PFSK-1 (cell line): Measurements from ENCODE around the gene DYNC2H1.

ENCODE experiments used
- FOXP2 ChIP-seq: optimal IDR thresholded peaks from 2 replicates; pipeline ENCODE3; 2011; ENCODE audit warnings: borderline replicate concordance, control low read depth, inconsistent platforms; ENCODE audit not compliant: insufficient read depth; ENCODE audit errors: extremely low read length, extremely low read depth
- POLR2AphosphoS5 ChIP-seq: IDR thresholded peaks from 2 replicates; pipeline ENCODE4 v1.6.1; 2012; ENCODE audit warnings: low read depth, mild to moderate bottlenecking, control low read depth, low read length, moderate library complexity
- SIN3A ChIP-seq: IDR thresholded peaks from 2 replicates; pipeline ENCODE4 v1.6.1; 2012; ENCODE audit warnings: mild to moderate bottlenecking, low read length, moderate library complexity, borderline replicate concordance; ENCODE audit not compliant: insufficient read depth
- TAF1 ChIP-seq: IDR thresholded peaks from 2 replicates; pipeline ENCODE4 v1.6.1; 2012; ENCODE audit warnings: low read length, control low read depth, borderline replicate concordance; ENCODE audit not compliant: insufficient read depth
- TF ChIP-seq, protein P1 (sequence below), 2 experiments: IDR thresholded peaks; 2 replicates each; pipeline versions ENCODE4 v1.6.1 to v1.8.0; 2011 to 2012; ENCODE audit warnings: low read depth in 2 of 2, low read length in 2 of 2, control low read depth in 1 of 2, inconsistent platforms in 1 of 2, mild to moderate bottlenecking in 1 of 2, moderate library complexity in 1 of 2; ENCODE audit not compliant: insufficient read depth in 1 of 2

The DYNC2H1 gene

DNA sequence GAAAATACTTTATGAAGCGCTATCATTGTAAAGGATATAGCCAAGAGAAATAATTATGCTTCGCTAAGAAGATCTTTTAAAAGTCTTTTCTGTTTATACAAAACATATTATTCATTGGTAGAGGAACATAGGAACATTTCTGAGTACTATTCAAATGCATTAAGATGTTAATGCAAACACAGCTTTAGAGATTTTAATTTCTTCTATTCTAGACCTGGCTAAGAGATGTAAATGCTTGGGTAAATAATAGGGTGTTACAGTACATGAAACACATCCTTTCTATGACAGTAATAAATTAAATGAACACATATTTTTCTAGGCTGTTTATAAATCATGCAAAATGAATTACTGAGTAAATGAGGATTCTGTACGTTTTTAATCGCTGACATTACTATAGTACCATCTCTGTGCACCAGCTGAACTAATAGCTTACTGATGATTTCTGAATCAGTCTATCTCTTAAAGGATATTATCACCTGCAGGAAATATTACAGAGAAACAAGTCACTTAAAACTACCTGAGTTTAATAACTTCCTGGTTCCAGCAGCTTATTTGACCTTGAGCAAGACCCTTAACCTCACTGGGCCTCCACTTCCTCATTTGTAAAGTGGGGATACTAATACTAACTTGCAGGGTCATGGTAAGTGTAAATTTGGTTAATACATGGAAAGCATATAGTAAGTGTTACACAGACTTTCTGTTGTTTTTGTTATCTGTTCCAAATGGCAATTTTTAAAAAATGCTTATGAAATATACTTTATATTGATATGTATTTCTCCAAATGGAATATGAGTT, 344.9 kb downstream of the DYNC2H1 start:
- TF ChIP-seq TAF1 (no peak), FOXP2 (no peak), SIN3A (no peak), POLR2AphosphoS5 (no peak)
- TF ChIP-seq, protein P1, sequence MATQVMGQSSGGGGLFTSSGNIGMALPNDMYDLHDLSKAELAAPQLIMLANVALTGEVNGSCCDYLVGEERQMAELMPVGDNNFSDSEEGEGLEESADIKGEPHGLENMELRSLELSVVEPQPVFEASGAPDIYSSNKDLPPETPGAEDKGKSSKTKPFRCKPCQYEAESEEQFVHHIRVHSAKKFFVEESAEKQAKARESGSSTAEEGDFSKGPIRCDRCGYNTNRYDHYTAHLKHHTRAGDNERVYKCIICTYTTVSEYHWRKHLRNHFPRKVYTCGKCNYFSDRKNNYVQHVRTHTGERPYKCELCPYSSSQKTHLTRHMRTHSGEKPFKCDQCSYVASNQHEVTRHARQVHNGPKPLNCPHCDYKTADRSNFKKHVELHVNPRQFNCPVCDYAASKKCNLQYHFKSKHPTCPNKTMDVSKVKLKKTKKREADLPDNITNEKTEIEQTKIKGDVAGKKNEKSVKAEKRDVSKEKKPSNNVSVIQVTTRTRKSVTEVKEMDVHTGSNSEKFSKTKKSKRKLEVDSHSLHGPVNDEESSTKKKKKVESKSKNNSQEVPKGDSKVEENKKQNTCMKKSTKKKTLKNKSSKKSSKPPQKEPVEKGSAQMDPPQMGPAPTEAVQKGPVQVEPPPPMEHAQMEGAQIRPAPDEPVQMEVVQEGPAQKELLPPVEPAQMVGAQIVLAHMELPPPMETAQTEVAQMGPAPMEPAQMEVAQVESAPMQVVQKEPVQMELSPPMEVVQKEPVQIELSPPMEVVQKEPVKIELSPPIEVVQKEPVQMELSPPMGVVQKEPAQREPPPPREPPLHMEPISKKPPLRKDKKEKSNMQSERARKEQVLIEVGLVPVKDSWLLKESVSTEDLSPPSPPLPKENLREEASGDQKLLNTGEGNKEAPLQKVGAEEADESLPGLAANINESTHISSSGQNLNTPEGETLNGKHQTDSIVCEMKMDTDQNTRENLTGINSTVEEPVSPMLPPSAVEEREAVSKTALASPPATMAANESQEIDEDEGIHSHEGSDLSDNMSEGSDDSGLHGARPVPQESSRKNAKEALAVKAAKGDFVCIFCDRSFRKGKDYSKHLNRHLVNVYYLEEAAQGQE (IDR thresholded peaks at IDR 0.05; ENCODE audit: insufficient read depth in 1 of 2, low read depth in 2 of 2, low read length in 2 of 2) = no peak

DNA sequence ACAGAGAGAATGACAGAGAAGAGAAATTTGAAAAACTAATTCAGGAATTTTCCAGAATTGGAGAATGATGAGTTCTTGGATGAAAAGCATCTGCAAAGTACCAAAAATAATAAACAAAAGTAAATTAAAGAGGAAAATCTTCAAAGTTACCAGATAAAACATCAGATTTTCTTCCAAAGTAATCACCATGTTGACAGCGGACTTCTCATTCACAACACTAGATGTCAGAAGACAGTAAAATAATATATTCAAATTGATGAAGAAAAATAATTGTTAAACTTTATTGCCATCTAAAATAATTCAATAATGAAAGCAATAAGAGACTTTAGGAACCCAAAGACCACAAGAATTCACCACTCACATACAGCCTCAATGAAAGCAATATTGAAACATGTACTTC, 355.2 kb downstream of the DYNC2H1 start:
- TF ChIP-seq, protein P1 (IDR thresholded peaks at IDR 0.05; ENCODE audit: insufficient read depth in 1 of 2, low read depth in 2 of 2, low read length in 2 of 2) = no peak
- TF ChIP-seq FOXP2 = no peak
- TF ChIP-seq TAF1 = no peak
- TF ChIP-seq POLR2AphosphoS5 = no peak
- TF ChIP-seq SIN3A = no peak

DNA sequence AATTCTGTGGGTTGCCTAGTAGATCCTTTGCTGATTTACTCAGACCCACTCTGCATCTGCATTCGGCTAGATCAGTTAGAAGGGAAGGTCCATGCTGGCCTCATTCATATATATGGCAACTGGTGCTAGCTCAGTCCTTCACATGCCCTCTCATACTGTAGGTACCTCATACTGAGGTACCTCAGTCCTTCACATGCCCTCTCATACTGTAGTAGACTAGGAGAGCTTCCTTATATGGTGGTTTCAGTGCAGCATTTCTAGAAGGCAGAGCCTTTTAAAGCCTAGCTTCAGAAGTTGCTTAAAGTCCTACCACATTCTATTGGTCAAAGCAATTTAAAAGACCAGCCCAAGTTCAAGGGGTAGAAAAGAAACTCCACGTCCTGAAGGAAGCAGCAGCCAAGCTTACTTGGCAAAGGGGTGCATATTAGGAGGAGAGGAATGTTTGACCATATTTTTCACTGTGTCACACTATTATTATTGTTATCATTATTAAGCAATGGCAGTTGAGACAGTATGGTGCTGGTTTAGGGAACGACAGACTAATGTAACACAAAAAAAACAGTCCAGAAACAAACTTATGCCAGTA, 356.4 kb downstream of the DYNC2H1 start:
- TF ChIP-seq SIN3A = no peak
- TF ChIP-seq POLR2AphosphoS5 = no peak
- no peak for TF ChIP-seq TAF1
- TF ChIP-seq, protein P1 (IDR thresholded peaks at IDR 0.05; ENCODE audit: insufficient read depth in 1 of 2, low read depth in 2 of 2, low read length in 2 of 2) = no peak
- TF ChIP-seq FOXP2 = no peak

DNA sequence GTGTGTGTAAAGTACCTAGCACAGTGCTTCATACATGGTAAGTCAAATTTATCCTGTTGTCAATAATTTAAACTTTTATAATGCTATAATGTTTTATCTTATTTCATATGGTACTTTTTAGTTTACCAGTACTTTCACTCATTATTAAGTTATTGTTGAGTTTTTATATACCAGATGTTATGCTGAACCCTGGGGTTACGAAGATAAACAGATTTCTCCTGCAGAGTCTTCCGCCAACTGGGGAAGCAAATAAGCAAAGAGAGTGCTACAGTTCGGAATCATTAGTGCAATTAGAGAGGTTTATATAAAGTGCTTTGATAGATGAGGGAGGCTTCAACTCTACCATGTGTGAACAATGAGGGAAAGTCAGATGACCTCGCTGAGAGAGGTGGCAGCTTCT, 362.3 kb downstream of the DYNC2H1 start:
- no peak for TF ChIP-seq FOXP2
- TF ChIP-seq, protein P1 (IDR thresholded peaks at IDR 0.05; ENCODE audit: insufficient read depth in 1 of 2, low read depth in 2 of 2, low read length in 2 of 2) = no peak
- no peak for TF ChIP-seq SIN3A
- no peak for TF ChIP-seq TAF1
- no peak for TF ChIP-seq POLR2AphosphoS5

DNA sequence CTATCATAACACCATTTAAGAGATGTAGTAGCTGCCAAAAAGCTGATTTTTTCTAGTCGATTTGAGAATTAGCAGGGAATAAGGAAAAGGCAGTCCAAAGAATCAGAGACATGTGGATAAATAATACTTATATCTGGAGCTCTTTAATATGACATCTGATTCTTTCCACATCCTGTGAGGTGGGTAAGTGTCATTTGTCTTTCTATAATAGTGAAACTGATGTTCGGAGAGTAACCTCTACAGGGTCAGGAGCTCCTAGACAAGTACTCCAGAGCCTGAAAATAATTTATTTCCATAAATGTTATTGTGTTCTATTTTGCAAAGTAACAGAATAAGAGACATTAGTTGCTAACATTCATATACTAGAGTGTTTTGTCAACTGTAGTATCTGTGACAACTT, 367.6 kb downstream of the DYNC2H1 start:
- TF ChIP-seq SIN3A (no peak), POLR2AphosphoS5 (no peak), TAF1 (no peak), FOXP2 (no peak)
- TF ChIP-seq, protein P1 (IDR thresholded peaks at IDR 0.05; ENCODE audit: insufficient read depth in 1 of 2, low read depth in 2 of 2, low read length in 2 of 2) = no peak
